IMR-90 (cell line): Measurements from ENCODE around the gene SNTG2. TPM values are rescaled to one million over a fixed set of nuclear protein-coding genes. Genes with fewer than 3 reads are reported as not detected.
"Not testable (repeated sequence)": the region's sequence is repeated elsewhere in the genome, so short reads cannot be mapped to it uniquely, and the experiment has no call there.

ENCODE experiments used
- ATAC-seq: fragments of 200-7000 bp; cut with Tn5 transposase; 2 replicates; pipeline ENCODE4 v1.9.1; 2020; ENCODE audit warnings: low read depth, mild to moderate bottlenecking, moderate library complexity
- BruUV-seq: library from RNA; stranded (reverse); fragments of 400-500 nt; replicated peaks from 2 replicates; lab custom pipeline; 2021; lab: Mats Ljungman, UMichigan
- CTCF ChIA-PET: fragments of 300-600 bp; formaldehyde crosslinking; extraction: SDS; loops from one replicate; lab custom pipeline; 2021; ENCODE audit warnings: antibody characterized with exemption; lab: Yijun Ruan, JAX
- POLR2A ChIA-PET: fragments of 300-600 bp; sonication (Branson Sonifier 250); formaldehyde crosslinking; loops from one replicate; lab custom pipeline; 2022; ENCODE audit warnings: antibody characterized with exemption; ENCODE audit not compliant: unreplicated experiment; lab: Charles Lee
- DNase-seq: peaks from one replicate; pipeline ENCODE4 v3.0.0; 2013
- H2AFZ ChIP-seq: replicated peaks from 2 replicates; pipeline ENCODE3; 2013; ENCODE audit warnings: low read length, mild to moderate bottlenecking; ENCODE audit not compliant: poor library complexity
- H2AK5ac ChIP-seq: 2 replicates; pipeline ENCODE4 v1.6.1; 2013; ENCODE audit warnings: low read depth, low read length, inconsistent platforms
- H2AK9ac ChIP-seq: replicated peaks from 2 replicates; pipeline ENCODE3; 2013; ENCODE audit warnings: mild to moderate bottlenecking, low read depth, low read length, moderate library complexity; ENCODE audit not compliant: poor library complexity
- H2BK120ac ChIP-seq: 2 replicates; pipeline ENCODE4 v1.6.1; 2013; ENCODE audit warnings: low read depth, low read length, inconsistent platforms
- H2BK15ac ChIP-seq: 3 replicates; pipeline ENCODE4 v1.6.1; 2013; ENCODE audit warnings: low read depth, low read length, inconsistent platforms
- H2BK20ac ChIP-seq: 2 replicates; pipeline ENCODE4 v1.6.1; 2013; ENCODE audit warnings: low read depth, mild to moderate bottlenecking, inconsistent platforms, low read length, moderate library complexity
- H2BK5ac ChIP-seq: 2 replicates; pipeline ENCODE4 v1.6.1; 2013; ENCODE audit warnings: mild to moderate bottlenecking, low read depth, low read length, inconsistent platforms; ENCODE audit not compliant: poor library complexity, severe bottlenecking
- H3K14ac ChIP-seq: replicated peaks from 2 replicates; pipeline ENCODE4 v1.6.1; 2013; ENCODE audit warnings: low read depth, low read length, inconsistent platforms
- H3K18ac ChIP-seq: 2 replicates; pipeline ENCODE4 v1.6.1; 2013; ENCODE audit warnings: low read depth, low read length, control low read depth
- H3K23ac ChIP-seq: 2 replicates; pipeline ENCODE4 v1.6.1; 2013; ENCODE audit warnings: low read depth, low read length, inconsistent platforms
- H3K27ac ChIP-seq: 2 replicates; pipeline ENCODE4 v1.5.1; 2013; ENCODE audit warnings: mild to moderate bottlenecking, control low read depth, low read length; ENCODE audit not compliant: insufficient read depth
- H3K27me3 ChIP-seq: 2 replicates; pipeline ENCODE4 v1.6.1; 2013; ENCODE audit warnings: low read length; ENCODE audit not compliant: control insufficient read depth, insufficient read depth
- H3K36me3 ChIP-seq: 2 replicates; pipeline ENCODE4 v1.6.1; 2013; ENCODE audit warnings: low read length, mixed read lengths; ENCODE audit not compliant: control insufficient read depth, insufficient read depth
- H3K4ac ChIP-seq: 2 replicates; pipeline ENCODE4 v1.6.1; 2013; ENCODE audit warnings: low read depth, low read length, inconsistent platforms
- H3K4me1 ChIP-seq: 2 replicates; pipeline ENCODE4 v1.6.1; 2013; ENCODE audit warnings: low read length, mixed read lengths; ENCODE audit not compliant: control insufficient read depth, insufficient read depth
- H3K4me2 ChIP-seq: 2 replicates; pipeline ENCODE4 v1.6.1; 2013; ENCODE audit warnings: low read depth, mild to moderate bottlenecking, control low read depth, low read length, moderate library complexity
- H3K4me3 ChIP-seq: 2 replicates; pipeline ENCODE4 v1.5.1; 2013; ENCODE audit warnings: low read depth, mild to moderate bottlenecking, control low read depth, low read length, moderate library complexity; ENCODE audit not compliant: insufficient read depth
- H3K56ac ChIP-seq: 2 replicates; pipeline ENCODE4 v1.6.1; 2013; ENCODE audit warnings: low read length, inconsistent platforms; ENCODE audit not compliant: insufficient read depth; ENCODE audit errors: extremely low read depth
- H3K79me1 ChIP-seq, 2 experiments: 2 replicates each; pipeline ENCODE4 v1.6.1; 2013; ENCODE audit warnings: low read length in 2 of 2, inconsistent platforms in 1 of 2, low read depth in 1 of 2
- H3K9ac ChIP-seq: 2 replicates; pipeline ENCODE4 v1.6.1; 2013; ENCODE audit warnings: low read depth, low read length, control low read depth
- H3K9me1 ChIP-seq: 2 replicates; pipeline ENCODE4 v1.6.1; 2013; ENCODE audit warnings: low read length, inconsistent platforms; ENCODE audit not compliant: insufficient read depth
- H3K9me3 ChIP-seq: 2 replicates; pipeline ENCODE4 v1.6.1; 2013; ENCODE audit warnings: low read length; ENCODE audit not compliant: control insufficient read depth, insufficient read depth
- H4K20me1 ChIP-seq: 2 replicates; pipeline ENCODE4 v1.6.1; 2013; ENCODE audit warnings: low read length, inconsistent platforms; ENCODE audit not compliant: insufficient read depth
- H4K5ac ChIP-seq: 2 replicates; pipeline ENCODE4 v1.6.1; 2013; ENCODE audit warnings: mild to moderate bottlenecking, low read depth, low read length, control low read depth
- H4K8ac ChIP-seq, 2 experiments: 2 replicates each; pipeline ENCODE4 v1.6.1; 2013; ENCODE audit warnings: low read depth in 2 of 2, low read length in 2 of 2, control low read depth in 1 of 2, inconsistent platforms in 1 of 2
- H4K91ac ChIP-seq: 2 replicates; pipeline ENCODE4 v1.6.1; 2013; ENCODE audit warnings: low read depth, low read length, inconsistent platforms; ENCODE audit not compliant: insufficient read depth
- WGBS, 2 experiments: methylation state at CpG; one replicate each; pipeline versions ENCODE4 v1.1.5 to v1.1.7; 2013; ENCODE audit warnings: missing lambda C conversion rate in 2 of 2; ENCODE audit not compliant: insufficient read length in 1 of 2; ENCODE audit errors: extremely low coverage in 2 of 2; 5-methylcytosine and 5-hydroxymethylcytosine counted together
- dilution Hi-C: fragments of 300-500 bp; cut with HindIII; formaldehyde crosslinking; loops from one replicate; pipeline ENCODE4 v1.14.3; 2018; ENCODE audit warnings: low sequenced_read_pairs; ENCODE audit not compliant: unreplicated experiment
- in situ Hi-C: fragments of 300-500 bp; cut with MboI; formaldehyde crosslinking; loops from 3 replicates; pipeline ENCODE4 v1.14.3; 2019; ENCODE audit warnings: low sequenced_read_pairs, inconsistent platforms, mixed read lengths
- intact Hi-C: fragments of 100-400 bp; cut with micrococcal nuclease; formaldehyde crosslinking; loops from 2 replicates; pipeline ENCODE4 v1.10.0; 2022
- polyA plus RNA-seq, 3 experiments: library from polyadenylated mRNA; depleted of rRNA; stranded (reverse); fragments of >200 nt; gene quantifications; 2 replicates each; pipeline ENCODE4 v1.2.3, GENCODE V29; 2012; ENCODE audit warnings: low replicate concordance in 1 of 3
- total RNA-seq: library from RNA; depleted of rRNA; stranded (reverse); fragments of >200 nt; gene quantifications from 2 replicates; pipeline ENCODE4 v1.2.3, GENCODE V29; 2012

Gene SNTG2
- total and polyA plus RNA-seq, 2 of the 4 experiments (the other 2 are of a cell fraction), result under 0.01 to 0.17 TPM

DNA sequence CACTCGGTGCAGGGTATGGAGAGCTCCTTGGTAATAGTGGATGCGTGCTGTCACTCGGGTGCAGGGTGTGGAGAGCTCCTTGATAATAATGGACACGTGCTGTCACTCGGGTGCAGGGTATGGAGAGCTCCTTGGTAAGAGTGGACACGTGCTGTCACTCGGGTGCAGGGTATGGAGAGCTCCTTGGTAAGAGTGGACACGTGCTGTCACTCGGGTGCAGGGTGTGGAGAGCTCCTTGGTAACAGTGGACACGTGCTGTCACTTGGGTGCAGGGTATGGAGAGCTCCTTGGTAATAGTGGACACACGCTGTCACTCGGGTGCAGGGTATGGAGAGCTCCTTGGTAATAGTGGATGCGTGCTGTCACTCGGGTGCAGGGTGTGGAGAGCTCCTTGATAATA lies 155.7 kb downstream of the SNTG2 start:
- POLR2A ChIA-PET, H4K20me1 ChIP-seq, H3K9me1 ChIP-seq, H3K4ac ChIP-seq, in situ Hi-C loops, H2AK5ac ChIP-seq, H3K23ac ChIP-seq, H2BK15ac ChIP-seq, ATAC-seq, CTCF ChIA-PET, H2BK120ac ChIP-seq, dilution Hi-C loops, H3K27ac ChIP-seq, H2BK20ac ChIP-seq, H3K79me1 ChIP-seq, H3K4me2 ChIP-seq, H3K56ac ChIP-seq, H3K9ac ChIP-seq, H3K4me1 ChIP-seq, H4K8ac ChIP-seq, H4K5ac ChIP-seq, H3K14ac ChIP-seq, H3K27me3 ChIP-seq, DNase-seq, H2AK9ac ChIP-seq, H3K36me3 ChIP-seq, H2BK5ac ChIP-seq, H4K91ac ChIP-seq, H3K4me3 ChIP-seq, intact Hi-C loops, BruUV-seq, H3K9me3 ChIP-seq, H2AFZ ChIP-seq, H3K18ac ChIP-seq: not testable (repeated sequence)
- WGBS, 2 experiments, result no CpG with 5 or more reads among the region's 14 CpGs
